Measurements from ENCODE around the gene TRIML1.

Gene TRIML1

GRCh38 chr4:188139671-188140070 lies 430 bp downstream of the TRIML1 start (continued):
- no peak for TF ChIP-seq ZNF518A (tag by site-specific recombination; conservative IDR thresholded peaks at IDR 0.05; ENCODE audit: low read depth)

- no peak for TF ChIP-seq SETDB1 (IDR thresholded peaks at IDR 0.05; ENCODE audit: insufficient read length, low read length)
- no peak for TF ChIP-seq ZNF544 (tag by site-specific recombination; IDR thresholded peaks at IDR 0.05)
- TF ChIP-seq ZNF529 (tag by site-specific recombination; IDR thresholded peaks at IDR 0.05; ENCODE audit: insufficient replicate concordance), result no peak
- no peak for TF ChIP-seq GLI4 (tag by site-specific recombination; IDR thresholded peaks at IDR 0.05)
- TF ChIP-seq ZNF211 (tag by site-specific recombination; IDR thresholded peaks at IDR 0.05; ENCODE audit: low read depth), result no peak
- TF ChIP-seq ZNF776 (tag by site-specific recombination; IDR thresholded peaks at IDR 0.05; ENCODE audit: borderline replicate concordance), result no peak
- TF ChIP-seq PBX3 (CRISPR knock-in tag; IDR thresholded peaks at IDR 0.05), result no peak
- TF ChIP-seq ZNF2 (tag by site-specific recombination; IDR thresholded peaks at IDR 0.05), result no peak
- TF ChIP-seq ZNF335 (tag by site-specific recombination; conservative IDR thresholded peaks at IDR 0.05), result no peak
- POLR2A ChIA-PET, result no interaction called here
- no peaks in the 10 kb centered on the region for H3K4me1 ChIP-seq (ENCODE audit: control insufficient read depth, insufficient read depth, low read length)
- CTCF ChIA-PET, result no interaction called here
- no peak overlapping the region for H3K4me3 ChIP-seq (ENCODE audit: low read depth, low read length)
- H3K27ac ChIP-seq (ENCODE audit: extremely low read depth, low read depth, low read length), result no peak overlapping the region
- H3K36me3 ChIP-seq (ENCODE audit: control insufficient read depth in 2 of 2, insufficient read depth in 1 of 2, low read length in 2 of 2), result no peaks in the 10 kb centered on the region
- no peaks in the 10 kb centered on the region for H3K9me3 ChIP-seq (ENCODE audit: control insufficient read depth, insufficient read depth, low read depth, low read length)
Measured at GRCh38 chr4:188143731-188144130, 4.5 kb downstream of the TRIML1 start.

GRCh38 chr4:188145601-188146000 lies 6.4 kb downstream of the TRIML1 start:
- ChIA-PET CTCF (no interaction called here), POLR2A (no interaction called here)
- no peaks in the 10 kb centered on the region for H3K36me3 ChIP-seq (ENCODE audit: control insufficient read depth in 2 of 2, insufficient read depth in 1 of 2, low read length in 2 of 2)
- H3K4me3 ChIP-seq (ENCODE audit: low read depth, low read length), result no peak overlapping the region
- TF ChIP-seq ELK4 (IDR thresholded peaks at IDR 0.05; ENCODE audit: borderline replicate concordance, low read depth, low read length) (no peak), KLF17 (tag by site-specific recombination; IDR thresholded peaks at IDR 0.05) (no peak)
- H3K9me3 ChIP-seq (ENCODE audit: control insufficient read depth, insufficient read depth, low read depth, low read length), result no peaks in the 10 kb centered on the region
- no peak overlapping the region for H3K27ac ChIP-seq (ENCODE audit: extremely low read depth, low read depth, low read length)
- H3K4me1 ChIP-seq (ENCODE audit: control insufficient read depth, insufficient read depth, low read length), result no peaks in the 10 kb centered on the region

- ChIA-PET POLR2A (no interaction called here), CTCF (no interaction called here)
- no peak overlapping the region for H3K27ac ChIP-seq (ENCODE audit: extremely low read depth, low read depth, low read length)
- no peaks in the 10 kb centered on the region for H3K36me3 ChIP-seq (ENCODE audit: control insufficient read depth in 2 of 2, insufficient read depth in 1 of 2, low read length in 2 of 2)
- no peak overlapping the region for H3K4me3 ChIP-seq (ENCODE audit: low read depth, low read length)
- TF ChIP-seq PRDM1 (tag by site-specific recombination; IDR thresholded peaks at IDR 0.05) (no peak), SETDB1 (IDR thresholded peaks at IDR 0.05; ENCODE audit: insufficient read length, low read length) (no peak), ZNF791 (tag by site-specific recombination; IDR thresholded peaks at IDR 0.05) (no peak), ZNF521 (tag by site-specific recombination; IDR thresholded peaks at IDR 0.05) (no peak), ZSCAN5A (tag by site-specific recombination; IDR thresholded peaks at IDR 0.05) (no peak)
- H3K4me1 ChIP-seq (ENCODE audit: control insufficient read depth, insufficient read depth, low read length), result no peaks in the 10 kb centered on the region
- no peaks in the 10 kb centered on the region for H3K9me3 ChIP-seq (ENCODE audit: control insufficient read depth, insufficient read depth, low read depth, low read length)
Measured at GRCh38 chr4:188146618-188147017, 7.4 kb downstream of the TRIML1 start.
